Ishikawa (cell line): ENCODE data around the gene PMS1.

Source experiments
- CEBPB ChIP-seq: IDR thresholded peaks from 2 replicates; pipeline ENCODE4 v1.6.1; 2012
- EGR1 ChIP-seq: IDR thresholded peaks from 2 replicates; pipeline ENCODE4 v1.6.1; 2012
- EP300 ChIP-seq: IDR thresholded peaks from 2 replicates; pipeline ENCODE4 v1.6.1; 2012; ENCODE audit warnings: borderline replicate concordance
- FOXM1 ChIP-seq: IDR thresholded peaks from 2 replicates; pipeline ENCODE4 v1.6.1; 2012; ENCODE audit warnings: low read depth, borderline replicate concordance
- TAF1 ChIP-seq: IDR thresholded peaks from 2 replicates; pipeline ENCODE4 v1.6.1; 2012; ENCODE audit warnings: low read depth, mild to moderate bottlenecking
- YY1 ChIP-seq: IDR thresholded peaks from 2 replicates; pipeline ENCODE4 v1.6.1; 2012; ENCODE audit warnings: low read depth
- TF ChIP-seq, protein P1 (sequence below): IDR thresholded peaks from 2 replicates; pipeline ENCODE4 v1.6.1; 2012; ENCODE audit warnings: low read depth, mild to moderate bottlenecking
- TF ChIP-seq, protein P2 (sequence below): IDR thresholded peaks from 2 replicates; pipeline ENCODE4 v1.6.1; 2012
- TF ChIP-seq, protein P3 (sequence below): IDR thresholded peaks from 2 replicates; pipeline ENCODE4 v1.6.1; 2012

DNA sequence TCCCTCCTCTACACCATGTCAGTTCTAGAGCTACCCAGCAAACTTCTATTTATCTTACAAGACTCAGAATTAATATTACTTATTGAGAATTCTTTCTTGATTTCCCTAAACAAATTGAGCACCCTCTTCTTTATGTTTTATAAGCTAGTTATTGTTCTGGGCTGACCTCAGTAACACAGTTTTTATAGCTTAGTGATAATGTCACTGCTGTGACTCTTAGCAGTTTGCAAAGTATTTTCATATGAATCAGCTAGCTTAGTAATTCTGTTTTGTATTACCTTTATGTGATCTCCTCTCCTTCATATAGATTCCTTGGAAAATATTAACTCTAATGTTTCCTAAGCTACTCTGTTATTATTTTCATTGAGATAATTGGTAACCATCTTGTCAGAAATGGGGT, 114.9 kb downstream of the PMS1 start:
- TF ChIP-seq TAF1 (no peak), FOXM1 (no peak), CEBPB (no peak), EP300 (no peak), EGR1 (no peak), YY1 (no peak)
- TF ChIP-seq, protein P1, sequence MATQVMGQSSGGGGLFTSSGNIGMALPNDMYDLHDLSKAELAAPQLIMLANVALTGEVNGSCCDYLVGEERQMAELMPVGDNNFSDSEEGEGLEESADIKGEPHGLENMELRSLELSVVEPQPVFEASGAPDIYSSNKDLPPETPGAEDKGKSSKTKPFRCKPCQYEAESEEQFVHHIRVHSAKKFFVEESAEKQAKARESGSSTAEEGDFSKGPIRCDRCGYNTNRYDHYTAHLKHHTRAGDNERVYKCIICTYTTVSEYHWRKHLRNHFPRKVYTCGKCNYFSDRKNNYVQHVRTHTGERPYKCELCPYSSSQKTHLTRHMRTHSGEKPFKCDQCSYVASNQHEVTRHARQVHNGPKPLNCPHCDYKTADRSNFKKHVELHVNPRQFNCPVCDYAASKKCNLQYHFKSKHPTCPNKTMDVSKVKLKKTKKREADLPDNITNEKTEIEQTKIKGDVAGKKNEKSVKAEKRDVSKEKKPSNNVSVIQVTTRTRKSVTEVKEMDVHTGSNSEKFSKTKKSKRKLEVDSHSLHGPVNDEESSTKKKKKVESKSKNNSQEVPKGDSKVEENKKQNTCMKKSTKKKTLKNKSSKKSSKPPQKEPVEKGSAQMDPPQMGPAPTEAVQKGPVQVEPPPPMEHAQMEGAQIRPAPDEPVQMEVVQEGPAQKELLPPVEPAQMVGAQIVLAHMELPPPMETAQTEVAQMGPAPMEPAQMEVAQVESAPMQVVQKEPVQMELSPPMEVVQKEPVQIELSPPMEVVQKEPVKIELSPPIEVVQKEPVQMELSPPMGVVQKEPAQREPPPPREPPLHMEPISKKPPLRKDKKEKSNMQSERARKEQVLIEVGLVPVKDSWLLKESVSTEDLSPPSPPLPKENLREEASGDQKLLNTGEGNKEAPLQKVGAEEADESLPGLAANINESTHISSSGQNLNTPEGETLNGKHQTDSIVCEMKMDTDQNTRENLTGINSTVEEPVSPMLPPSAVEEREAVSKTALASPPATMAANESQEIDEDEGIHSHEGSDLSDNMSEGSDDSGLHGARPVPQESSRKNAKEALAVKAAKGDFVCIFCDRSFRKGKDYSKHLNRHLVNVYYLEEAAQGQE: no peak
- TF ChIP-seq, protein P2, sequence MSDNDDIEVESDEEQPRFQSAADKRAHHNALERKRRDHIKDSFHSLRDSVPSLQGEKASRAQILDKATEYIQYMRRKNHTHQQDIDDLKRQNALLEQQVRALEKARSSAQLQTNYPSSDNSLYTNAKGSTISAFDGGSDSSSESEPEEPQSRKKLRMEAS: no peak
- TF ChIP-seq, protein P3, sequence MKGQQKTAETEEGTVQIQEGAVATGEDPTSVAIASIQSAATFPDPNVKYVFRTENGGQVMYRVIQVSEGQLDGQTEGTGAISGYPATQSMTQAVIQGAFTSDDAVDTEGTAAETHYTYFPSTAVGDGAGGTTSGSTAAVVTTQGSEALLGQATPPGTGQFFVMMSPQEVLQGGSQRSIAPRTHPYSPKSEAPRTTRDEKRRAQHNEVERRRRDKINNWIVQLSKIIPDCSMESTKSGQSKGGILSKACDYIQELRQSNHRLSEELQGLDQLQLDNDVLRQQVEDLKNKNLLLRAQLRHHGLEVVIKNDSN: no peak
